Kidney (tissue), 14 donors: Measurements from ENCODE around the gene FNDC7. TPM values are rescaled to one million over a fixed set of nuclear protein-coding genes. Genes with fewer than 3 reads are reported as not detected.

ENCODE experiments used
- DNase-seq, 5 donors: peaks; one replicate each; pipeline ENCODE4 v3.0.0-alpha.2; 2013 to 2020
- FAIRE-seq: peaks from 2 replicates; lab custom pipeline; 2012; peaks lifted over from hg19 to GRCh38; lab: Jason Lieb, UNC
- H3K27ac ChIP-seq, 2 donors: one replicate each; pipeline ENCODE4 v1.7.0; 2013; ENCODE audit warnings: low read depth in 2 of 2, low read length in 2 of 2, inconsistent platforms in 1 of 2
- H3K27me3 ChIP-seq: one replicate; pipeline ENCODE4 v1.7.1; 2013; ENCODE audit warnings: low read length, inconsistent platforms; ENCODE audit not compliant: control insufficient read depth, insufficient read depth
- H3K36me3 ChIP-seq, 3 donors: one replicate each; pipeline versions ENCODE4 v1.7.0 to v1.7.1; 2013; ENCODE audit warnings: low read length in 3 of 3, control low read depth in 1 of 3, inconsistent platforms in 1 of 3; ENCODE audit not compliant: insufficient read depth in 3 of 3, control insufficient read depth in 2 of 3
- H3K4me1 ChIP-seq, 3 donors: one replicate each; pipeline versions ENCODE4 v1.7.0 to v1.7.1; 2013; ENCODE audit warnings: low read length in 3 of 3, inconsistent platforms in 1 of 3, low read depth in 1 of 3; ENCODE audit not compliant: control insufficient read depth in 2 of 3, insufficient read depth in 2 of 3
- H3K4me3 ChIP-seq, 3 donors: one replicate each; pipeline versions ENCODE4 v1.7.0 to v1.8.1; 2013; ENCODE audit warnings: low read length in 3 of 3, control low read depth in 1 of 3, inconsistent platforms in 1 of 3
- H3K9ac ChIP-seq, 3 donors: one replicate each; pipeline versions ENCODE4 v1.7.0 to v1.7.1; 2013; ENCODE audit warnings: low read length in 3 of 3, control low read depth in 1 of 3, inconsistent platforms in 1 of 3
- H3K9me3 ChIP-seq, 3 donors: one replicate each; pipeline versions ENCODE4 v1.7.0 to v1.7.1; 2013; ENCODE audit warnings: low read length in 3 of 3, control low read depth in 1 of 3, inconsistent platforms in 1 of 3; ENCODE audit not compliant: control insufficient read depth in 2 of 3, insufficient read depth in 1 of 3
- CTCF ChIP-seq: IDR thresholded peaks from 3 replicates; pipeline ENCODE4 v1.5.1; 2012; ENCODE audit warnings: mild to moderate bottlenecking, moderate library complexity, borderline replicate concordance; ENCODE audit not compliant: insufficient read depth; ENCODE audit errors: extremely low read depth
- intact Hi-C: fragments of 100-400 bp; cut with DNase I; formaldehyde crosslinking; loops from one replicate; pipeline ENCODE4 v1.11.1; 2022
- polyA plus RNA-seq: library from polyadenylated mRNA; stranded (reverse); fragments of 350-450 nt; fragmentation: Illumina TruSeq; extraction: RNeasy Lipid Tissue Mini Kit (QIAGEN cat#74804); gene quantifications from one replicate; pipeline ENCODE4 v1.2.3, GENCODE V29; 2014; ENCODE audit warnings: low read depth, low replicate concordance; ENCODE audit not compliant: insufficient read depth
- total RNA-seq: library from RNA; stranded (reverse); fragmentation: NEBNext Ultra II Directional; extraction: Animal tissue kit (Norgen Biotek cat#: 25700); gene quantifications from one replicate; pipeline ENCODE4 v1.2.1, GENCODE V29; 2021
- donor health status: control.
- donor health status: control.
- donor health status: control.
- donor health status: control.
- donor health status: control.
- donor health status: DM: yes; HTN: yes; CAD: no.
- donor health status: Normal renal cell carcinoma (clear cell type).

Gene FNDC7
- total and polyA plus RNA-seq, 2 donors from 2014 or later: not detected

GRCh38 chr1:108669679-108670078 lies 43.0 kb upstream of the FNDC7 start:
- intact Hi-C loops: no loop called here
- no peak overlapping the region for H3K9ac ChIP-seq
- no peak for FAIRE-seq

GRCh38 chr1:108670131-108670773 lies 42.5 kb upstream of the FNDC7 start:
- Histone ChIP-seq H3K9ac (no peak overlapping the region), H3K36me3 (no peaks in the 10 kb centered on the region), H3K4me1 (no peaks in the 10 kb centered on the region), H3K4me3 (no peak overlapping the region), H3K27ac (no peak overlapping the region), H3K9me3 (no peaks in the 10 kb centered on the region), H3K27me3 (no peaks in the 10 kb centered on the region)
- FAIRE-seq (no peak), DNase-seq (no peak)
- TF ChIP-seq CTCF: no peak
- intact Hi-C loops: no loop called here

More at GRCh38 chr1:108669679-108670078, 43.0 kb upstream of the FNDC7 start:
- Histone ChIP-seq H3K4me3 (no peak overlapping the region), H3K9me3 (no peaks in the 10 kb centered on the region), H3K27ac (no peak overlapping the region), H3K36me3 (no peaks in the 10 kb centered on the region), H3K4me1 (no peaks in the 10 kb centered on the region), H3K27me3 (no peaks in the 10 kb centered on the region)
- TF ChIP-seq CTCF: no peak
- no peak for DNase-seq

- Histone ChIP-seq H3K27ac (no peak overlapping the region), H3K27me3 (no peaks in the 10 kb centered on the region), H3K4me1 (no peaks in the 10 kb centered on the region), H3K36me3 (no peaks in the 10 kb centered on the region), H3K9ac (no peak overlapping the region), H3K9me3 (no peaks in the 10 kb centered on the region), H3K4me3 (no peak overlapping the region)
- TF ChIP-seq CTCF: no peak
- intact Hi-C loops: no loop called here
- DNase-seq (no peak), FAIRE-seq (no peak)
Observed at GRCh38 chr1:108671143-108671542, 41.6 kb upstream of the FNDC7 start.

GRCh38 chr1:108678706-108679105 lies 34.0 kb upstream of the FNDC7 start:
- Histone ChIP-seq H3K9ac (no peak overlapping the region), H3K27ac (no peak overlapping the region), H3K9me3 (no peaks in the 10 kb centered on the region), H3K36me3 (no peaks in the 10 kb centered on the region), H3K4me3 (no peak overlapping the region), H3K4me1 (no peaks in the 10 kb centered on the region), H3K27me3 (no peaks in the 10 kb centered on the region)
- no peak for TF ChIP-seq CTCF
- intact Hi-C loops: no loop called here
- DNase-seq (peak in 1 of 5 donors; percentile 46), FAIRE-seq (no peak)
